Measurements from ENCODE around the gene ASAH2.

DNA sequence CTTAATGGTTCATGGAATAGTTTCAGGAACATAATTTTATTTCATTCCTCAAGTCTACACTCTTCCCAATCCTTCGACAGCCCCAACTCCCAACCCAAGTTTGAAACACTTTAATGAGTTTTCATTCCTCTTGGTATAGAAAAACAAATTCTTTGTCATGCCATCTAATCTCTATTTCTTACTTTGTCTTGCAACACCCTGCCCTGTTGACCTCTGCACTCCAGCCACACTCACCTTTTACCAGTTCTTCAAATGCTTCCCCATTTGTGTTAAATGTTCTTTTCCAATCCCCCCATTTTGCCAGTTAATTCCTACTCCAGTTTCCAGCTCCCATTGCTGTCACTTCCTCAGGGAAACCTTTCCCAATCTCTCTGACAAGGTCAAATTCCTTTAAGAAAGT is 21.9 kb downstream of the ASAH2 start:
- TF ChIP-seq, protein P1, sequence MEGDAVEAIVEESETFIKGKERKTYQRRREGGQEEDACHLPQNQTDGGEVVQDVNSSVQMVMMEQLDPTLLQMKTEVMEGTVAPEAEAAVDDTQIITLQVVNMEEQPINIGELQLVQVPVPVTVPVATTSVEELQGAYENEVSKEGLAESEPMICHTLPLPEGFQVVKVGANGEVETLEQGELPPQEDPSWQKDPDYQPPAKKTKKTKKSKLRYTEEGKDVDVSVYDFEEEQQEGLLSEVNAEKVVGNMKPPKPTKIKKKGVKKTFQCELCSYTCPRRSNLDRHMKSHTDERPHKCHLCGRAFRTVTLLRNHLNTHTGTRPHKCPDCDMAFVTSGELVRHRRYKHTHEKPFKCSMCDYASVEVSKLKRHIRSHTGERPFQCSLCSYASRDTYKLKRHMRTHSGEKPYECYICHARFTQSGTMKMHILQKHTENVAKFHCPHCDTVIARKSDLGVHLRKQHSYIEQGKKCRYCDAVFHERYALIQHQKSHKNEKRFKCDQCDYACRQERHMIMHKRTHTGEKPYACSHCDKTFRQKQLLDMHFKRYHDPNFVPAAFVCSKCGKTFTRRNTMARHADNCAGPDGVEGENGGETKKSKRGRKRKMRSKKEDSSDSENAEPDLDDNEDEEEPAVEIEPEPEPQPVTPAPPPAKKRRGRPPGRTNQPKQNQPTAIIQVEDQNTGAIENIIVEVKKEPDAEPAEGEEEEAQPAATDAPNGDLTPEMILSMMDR (conservative IDR thresholded peaks at IDR 0.05; ENCODE audit: low read depth, low read length): no peak
- no peak for TF ChIP-seq EZH2phosphoT487 (IDR thresholded peaks at IDR 0.05; ENCODE audit: borderline replicate concordance, low read length)

Measured in PC-3 (cell line).